K562 (cell line): ENCODE data around the gene FANK1. TPM values are rescaled to one million over a fixed set of nuclear protein-coding genes. Genes with fewer than 3 reads are reported as not detected.
"Not testable (repeated sequence)": the region's sequence is repeated elsewhere in the genome, so short reads cannot be mapped to it uniquely, and the experiment has no call there.

Experiments used
- ATAC-seq: fragments of 200-7000 bp; cut with Tn5 transposase; 3 replicates; pipeline ENCODE4 v1.9.1; 2020; ENCODE audit warnings: moderate library complexity
- BruUV-seq: library from RNA; stranded (reverse); fragments of 400-500 nt; replicated peaks from 2 replicates; lab custom pipeline; 2021; lab: Mats Ljungman, UMichigan
- CTCF ChIA-PET: fragments of 300-600 bp; formaldehyde crosslinking; extraction: SDS; loops from one replicate; lab custom pipeline; 2021; ENCODE audit warnings: low intra/inter-chr PET ratio; lab: Yijun Ruan, JAX
- POLR2A ChIA-PET: fragments of 300-600, 350-650 bp; sonication (Branson Sonifier 250); formaldehyde crosslinking; extraction: SDS; loops from one replicate; lab custom pipeline; 2021; ENCODE audit warnings: antibody characterized with exemption, inconsistent platforms; lab: Yijun Ruan, JAX
- DNase-seq, 4 experiments: peaks; one replicate each; pipeline versions ENCODE4 v3.0.0 to v3.0.0-alpha.2; 2011 to 2018; ENCODE audit warnings: low spot score in 3 of 4, mixed read lengths in 3 of 4; ENCODE audit errors: extremely low read depth in 1 of 4
- FAIRE-seq: peaks from 2 replicates; lab custom pipeline; 2011; peaks lifted over from hg19 to GRCh38; lab: Jason Lieb, UNC
- H2AFZ ChIP-seq: 2 replicates; pipeline ENCODE4 v1.6.0; 2011; ENCODE audit warnings: low read depth, low read length, control low read depth, inconsistent platforms
- H3K27ac ChIP-seq: fragments of 200-600 bp; 3 replicates; pipeline ENCODE4 v1.8.0; 2011; ENCODE audit warnings: low read depth, mild to moderate bottlenecking, control low read depth, inconsistent platforms, low read length, moderate library complexity, mixed read lengths; ENCODE audit errors: extremely low read depth
- H3K27me3 ChIP-seq, 2 experiments: fragments of 300-600 bp in 1 of 2; 2 replicates in 1 of 2; 3 replicates in 1 of 2; pipeline versions ENCODE4 v1.6.0 to v1.8.0; 2011; ENCODE audit warnings: inconsistent platforms in 2 of 2, low read length in 2 of 2, mild to moderate bottlenecking in 1 of 2, mixed read lengths in 1 of 2, moderate library complexity in 1 of 2; ENCODE audit not compliant: control insufficient read depth in 2 of 2, insufficient read depth in 2 of 2
- H3K36me3 ChIP-seq: fragments of 300-600 bp; 3 replicates; pipeline ENCODE4 v1.8.0; 2011; ENCODE audit warnings: mild to moderate bottlenecking, low read length, inconsistent platforms; ENCODE audit not compliant: control insufficient read depth, insufficient read depth
- H3K4me1 ChIP-seq, 2 experiments: fragments of 200-600 bp in 1 of 2; replicated peaks in 1 of 2; 2 replicates in 1 of 2; 3 replicates in 1 of 2; pipeline versions ENCODE4 v1.5.1 to v1.8.0; 2011; ENCODE audit warnings: inconsistent platforms in 2 of 2, low read length in 2 of 2, mild to moderate bottlenecking in 1 of 2, mixed read lengths in 1 of 2, moderate library complexity in 1 of 2; ENCODE audit not compliant: control insufficient read depth in 2 of 2, insufficient read depth in 2 of 2
- H3K4me2 ChIP-seq: 2 replicates; pipeline ENCODE4 v1.6.1; 2011; ENCODE audit warnings: low read length, control low read depth, inconsistent platforms, mixed read lengths; ENCODE audit not compliant: insufficient read depth
- H3K4me3 ChIP-seq: fragments of 200-600 bp; sonication (generic), shearing (Covaris generic); 2 replicates; pipeline ENCODE4 v1.5.1; 2016; ENCODE audit warnings: control low read depth, inconsistent platforms
- H3K79me2 ChIP-seq: fragments of 200-600 bp; 3 replicates; pipeline ENCODE4 v1.8.0; 2011; ENCODE audit warnings: low read length, inconsistent platforms; ENCODE audit not compliant: control insufficient read depth, insufficient read depth
- H3K9ac ChIP-seq, 2 experiments: 2 replicates each; pipeline versions ENCODE4 v1.6.0 to v1.6.1; 2011; ENCODE audit warnings: low read depth in 2 of 2, low read length in 2 of 2, control low read depth in 1 of 2, inconsistent platforms in 1 of 2, mild to moderate bottlenecking in 1 of 2, mixed read lengths in 1 of 2; ENCODE audit not compliant: insufficient read depth in 1 of 2
- H3K9me1 ChIP-seq: one replicate; pipeline ENCODE4 v1.6.0; 2011; ENCODE audit warnings: inconsistent platforms, mild to moderate bottlenecking, low read length, moderate library complexity; ENCODE audit not compliant: control insufficient read depth, insufficient read depth
- H3K9me3 ChIP-seq: replicated peaks from 2 replicates; pipeline ENCODE4 v1.5.1; 2011; ENCODE audit warnings: low read depth, low read length, inconsistent platforms; ENCODE audit not compliant: control insufficient read depth, insufficient read depth
- H4K20me1 ChIP-seq: replicated peaks from 2 replicates; pipeline ENCODE4 v1.6.1; 2011; ENCODE audit warnings: low read length, inconsistent platforms, mixed read lengths; ENCODE audit not compliant: control insufficient read depth, insufficient read depth
- BMI1 ChIP-seq: fragments of 150-350 bp; IDR thresholded peaks from 2 replicates; pipeline ENCODE4 v1.6.1; 2014; ENCODE audit warnings: low read length
- CHD1 ChIP-seq: fragments of 200-600 bp; sonication (generic); IDR thresholded peaks from one replicate; pipeline ENCODE4 v1.6.1; 2012; ENCODE audit warnings: mild to moderate bottlenecking, moderate library complexity, low read length, inconsistent platforms
- CREBBP ChIP-seq: IDR thresholded peaks from one replicate; pipeline ENCODE4 v1.6.1; 2012; ENCODE audit warnings: low read depth, mild to moderate bottlenecking, control low read depth, inconsistent platforms, low read length
- HDAC2 ChIP-seq: fragments of 450-650 bp; IDR thresholded peaks from 2 replicates; pipeline ENCODE4 v1.6.1; 2016; ENCODE audit warnings: mild to moderate bottlenecking
- HMG20A ChIP-seq: fragments of 450-650 bp; formaldehyde crosslinking; conservative IDR thresholded peaks from 2 replicates; pipeline ENCODE4 v1.4.0; 2020; ENCODE audit warnings: mild to moderate bottlenecking, mixed read lengths
- MLLT1 ChIP-seq, 2 experiments: fragments of 450-650 bp; IDR thresholded peaks; 2 replicates each; pipeline ENCODE4 v1.6.1; 2016
- PRPF4 ChIP-seq: fragments of 200-400 bp; formaldehyde crosslinking; IDR thresholded peaks from one replicate; pipeline ENCODE4 v1.6.1; 2017; ENCODE audit warnings: low read length, low read depth, mild to moderate bottlenecking; ENCODE audit not compliant: insufficient read depth, poor library complexity, severe bottlenecking
- PYGO2 ChIP-seq: fragments of 450-650 bp; IDR thresholded peaks from 2 replicates; pipeline ENCODE4 v1.6.1; 2016; ENCODE audit warnings: mild to moderate bottlenecking, missing genetic modification characterization, moderate library complexity, missing compliant biosample characterization
- SIRT6 ChIP-seq: IDR thresholded peaks from one replicate; pipeline ENCODE4 v1.6.1; 2012; ENCODE audit warnings: low read depth, mild to moderate bottlenecking, control low read depth, inconsistent platforms, low read length, moderate library complexity
- TCFL5 ChIP-seq: fragments of 250-450 bp; sonication (Bioruptor Pico); conservative IDR thresholded peaks from 2 replicates; pipeline ENCODE4 v1.6.1; 2021; ENCODE audit warnings: mild to moderate bottlenecking, moderate library complexity, matching md5 sums
- WGBS: fragments of 100-300 bp; shearing (Covaris generic); methylation state at CpG from one replicate; pipeline ENCODE4 v1.1.6; 2016; ENCODE audit warnings: low coverage, mixed read lengths; ENCODE audit not compliant: insufficient coverage; ENCODE audit errors: missing lambda C conversion rate; 5-methylcytosine and 5-hydroxymethylcytosine counted together
- in situ Hi-C: fragments of 300-500 bp; cut with MboI; formaldehyde crosslinking; loops from 4 replicates; pipeline ENCODE4 v1.15.0; 2018; ENCODE audit warnings: inconsistent platforms, mixed read lengths
- intact Hi-C: fragments of 100-400 bp; cut with micrococcal nuclease; formaldehyde crosslinking; loops from 2 replicates; pipeline ENCODE4 v1.14.2; 2022
- polyA plus RNA-seq, 8 experiments: library from polyadenylated mRNA; depleted of rRNA in 4 of 8; stranded (reverse) in 5 of 8; unstranded in 3 of 8; fragments of >200 nt; fragmentation: Nextera tagmentation in 2 of 8; fragmentation: Illumina TruSeq in 1 of 8; extraction: Ambion mirVana in 2 of 8; extraction: Trizol in 1 of 8; gene quantifications; 2 replicates each; pipeline versions ENCODE4 v1.2.1 to v1.2.3, GENCODE V29; 2011 to 2014; ENCODE audit warnings: inconsistent platforms in 1 of 8, missing spikeins in 1 of 8
- total RNA-seq, 7 experiments: library from RNA; depleted of rRNA in 6 of 7; stranded (reverse); fragments of >200 nt in 6 of 7; fragmentation: Illumina TruSeq in 2 of 7; extraction: Trizol in 2 of 7; gene quantifications; 2 replicates each; pipeline versions ENCODE4 v1.2.1 to v1.2.3, GENCODE V29; 2011 to 2021; ENCODE audit warnings: low replicate concordance in 1 of 7

Gene FANK1
- total and polyA plus RNA-seq, 9 of the 15 experiments (the other 6 are each of a cell fraction or from before 2014, with no cell fraction given), result 0.11 to 2.3 (median 0.51) TPM; not detected in 1

- TF ChIP-seq SIRT6 (no peak), TCFL5 (CRISPR knock-in tag) (no peak), HMG20A (CRISPR knock-in tag) (no peak), CHD1 (no peak), PYGO2 (tag) (no peak), MLLT1 (IDR thresholded peaks at IDR 0.05) (no peak), BMI1 (no peak), PRPF4 (no peak), HDAC2 (no peak), CREBBP (no peak)
- TF ChIP-seq, all 486 proteins: peak for 0
- Histone ChIP-seq H3K9me3 (no peaks in the 10 kb centered on the region), H3K9me1 (no peaks in the 10 kb centered on the region), H3K36me3 (no peaks in the 10 kb centered on the region), H3K4me2 (no peak overlapping the region), H3K79me2 (no peaks in the 10 kb centered on the region), H3K27ac (no peak overlapping the region), H3K4me3 (no peak overlapping the region), H4K20me1 (no peaks in the 10 kb centered on the region), H3K27me3 (peaks cover 3 to 21% of the 10 kb centered on the region in 2 experiments; a peak in 2 of 5 replicates), H3K4me1 (no peaks in the 10 kb centered on the region), H2AFZ (no peak overlapping the region), H3K9ac (no peak overlapping the region)
- in situ Hi-C loops (no loop called here), intact Hi-C loops (no loop called here)
- POLR2A ChIA-PET, result no interaction called here
- 0% methylated on average over 4 of the region's 5 CpGs for WGBS
- BruUV-seq, result no TSS peak
- DNase-seq (no peak), FAIRE-seq (no peak), ATAC-seq (no peak)
- CTCF ChIA-PET, result no interaction called here
Observed at GRCh38 chr10:126046831-126047230, 150.5 kb downstream of the FANK1 start.

GRCh38 chr10:126047749-126048148 is 151.4 kb downstream of the FANK1 start:
- H3K4me3 ChIP-seq, H3K9ac ChIP-seq, H3K27ac ChIP-seq, H3K36me3 ChIP-seq, H4K20me1 ChIP-seq, in situ Hi-C loops, H3K9me3 ChIP-seq, H3K4me2 ChIP-seq, H3K79me2 ChIP-seq, H2AFZ ChIP-seq, H3K4me1 ChIP-seq, H3K9me1 ChIP-seq, ATAC-seq, DNase-seq, CTCF ChIA-PET, FAIRE-seq, BruUV-seq, intact Hi-C loops, POLR2A ChIA-PET: not testable (repeated sequence)
- peaks cover under 1 to 14% of the 10 kb centered on the region in 2 experiments; a peak in 2 of 5 replicates for H3K27me3 ChIP-seq
- WGBS, result 0% methylated on average over 1 of the region's 1 CpG
